Neural cell (in vitro differentiated cells): ENCODE data around the gene BRSK2.

Source experiments
- EZH2 ChIP-seq: fragments of 200-600, 300-800 bp; shearing (Covaris generic), sonication (generic); IDR thresholded peaks from 2 replicates; pipeline ENCODE4 v1.6.1; 2014; ENCODE audit warnings: antibody characterized with exemption, low read length, borderline replicate concordance, mild to moderate bottlenecking; ENCODE audit not compliant: insufficient read depth, poor library complexity, severe bottlenecking
- MXI1 ChIP-seq: fragments of 450-650 bp; conservative IDR thresholded peaks from 2 replicates; pipeline ENCODE4 v1.6.1; 2014; ENCODE audit warnings: antibody characterized with exemption, mild to moderate bottlenecking; ENCODE audit not compliant: poor library complexity, severe bottlenecking
- POLR2AphosphoS5 ChIP-seq: IDR thresholded peaks from 2 replicates; pipeline ENCODE4 v1.6.1; 2012
- RAD21 ChIP-seq: fragments of 450-650 bp; conservative IDR thresholded peaks from 2 replicates; pipeline ENCODE4 v1.6.1; 2014; ENCODE audit warnings: antibody characterized with exemption, mild to moderate bottlenecking, moderate library complexity
- TAF1 ChIP-seq: IDR thresholded peaks from 2 replicates; pipeline ENCODE4 v1.6.1; 2012; ENCODE audit warnings: low read depth
- TF ChIP-seq, protein P1 (sequence below): fragments of 450-650 bp; IDR thresholded peaks from 2 replicates; pipeline ENCODE4 v1.5.1; 2014; ENCODE audit warnings: antibody characterized with exemption, mild to moderate bottlenecking, moderate library complexity; ENCODE audit not compliant: poor library complexity, severe bottlenecking

GRCh38 chr11:1470681-1471611 is 81.2 kb downstream of the BRSK2 start:
- TF ChIP-seq, protein P1, sequence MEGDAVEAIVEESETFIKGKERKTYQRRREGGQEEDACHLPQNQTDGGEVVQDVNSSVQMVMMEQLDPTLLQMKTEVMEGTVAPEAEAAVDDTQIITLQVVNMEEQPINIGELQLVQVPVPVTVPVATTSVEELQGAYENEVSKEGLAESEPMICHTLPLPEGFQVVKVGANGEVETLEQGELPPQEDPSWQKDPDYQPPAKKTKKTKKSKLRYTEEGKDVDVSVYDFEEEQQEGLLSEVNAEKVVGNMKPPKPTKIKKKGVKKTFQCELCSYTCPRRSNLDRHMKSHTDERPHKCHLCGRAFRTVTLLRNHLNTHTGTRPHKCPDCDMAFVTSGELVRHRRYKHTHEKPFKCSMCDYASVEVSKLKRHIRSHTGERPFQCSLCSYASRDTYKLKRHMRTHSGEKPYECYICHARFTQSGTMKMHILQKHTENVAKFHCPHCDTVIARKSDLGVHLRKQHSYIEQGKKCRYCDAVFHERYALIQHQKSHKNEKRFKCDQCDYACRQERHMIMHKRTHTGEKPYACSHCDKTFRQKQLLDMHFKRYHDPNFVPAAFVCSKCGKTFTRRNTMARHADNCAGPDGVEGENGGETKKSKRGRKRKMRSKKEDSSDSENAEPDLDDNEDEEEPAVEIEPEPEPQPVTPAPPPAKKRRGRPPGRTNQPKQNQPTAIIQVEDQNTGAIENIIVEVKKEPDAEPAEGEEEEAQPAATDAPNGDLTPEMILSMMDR: no peak
- TF ChIP-seq RAD21 (no peak), EZH2 (no peak), MXI1 (no peak), TAF1 (no peak), POLR2AphosphoS5 (no peak)
